ENCODE data around the gene ZPR1. TPM values are rescaled to one million over a fixed set of nuclear protein-coding genes. Genes with fewer than 3 reads are reported as not detected.

Gene ZPR1
- total and polyA plus RNA-seq, 4 donors = 9.4 to 56.1 (median 18.3) TPM

- peak overlapping the region; percentile 39 to 84 for H3K27ac ChIP-seq (ENCODE audit: low read depth in 1 of 2, low read length in 2 of 2)
- WGBS = 47% methylated on average over 53 of the region's 53 CpGs
- peak overlapping the region; percentile 39 to 53 for H3K9ac ChIP-seq (ENCODE audit: low read depth in 1 of 2, low read length in 2 of 2)
- TF ChIP-seq EGR1 (IDR thresholded peaks at IDR 0.05; ENCODE audit: low read depth in 2 of 2) (no peak), GABPA (IDR thresholded peaks at IDR 0.05 in 1 of 2, conservative IDR thresholded peaks at IDR 0.05 in 1 of 2) (no peak), HNF4G (IDR thresholded peaks at IDR 0.05) (no peak), CTCF (IDR thresholded peaks at IDR 0.05; ENCODE audit: low read depth, low read length, missing input control) (no peak), JUND (IDR thresholded peaks at IDR 0.05) (no peak), FOXA1 (IDR thresholded peaks at IDR 0.05) (no peak), ZBTB33 (IDR thresholded peaks at IDR 0.05) (no peak), RXRA (IDR thresholded peaks at IDR 0.05) (no peak), YY1 (IDR thresholded peaks at IDR 0.05) (no peak), REST (IDR thresholded peaks at IDR 0.05) (no peak), SP1 (IDR thresholded peaks at IDR 0.05) (no peak)
- peaks cover 2 to 10% (median 5%) of the 10 kb centered on the region in 4 donors for H3K36me3 ChIP-seq (ENCODE audit: control insufficient read depth in 4 of 4, insufficient read depth in 3 of 4, low read depth in 1 of 4, low read length in 3 of 4)
- peak overlapping the region; percentile 38 to 78 (median 42) for H3K4me3 ChIP-seq (ENCODE audit: low read depth in 1 of 3, low read length in 3 of 3)
- no peaks in the 10 kb centered on the region for H3K27me3 ChIP-seq (ENCODE audit: control insufficient read depth in 4 of 4, insufficient read depth in 4 of 4, low read length in 3 of 4)
- H3K9me3 ChIP-seq (ENCODE audit: control insufficient read depth in 4 of 4, low read length in 3 of 4) = no peaks in the 10 kb centered on the region
- no peak for DNase-seq (ENCODE audit: low spot score)
- peaks cover 0 to 64% (median 54%) of the 10 kb centered on the region in 4 donors for H3K4me1 ChIP-seq (ENCODE audit: control insufficient read depth in 4 of 4, insufficient read depth in 4 of 4, low read length in 3 of 4)
These were observed 2.6 kb upstream of the ZPR1 start for GRCh38 chr11:116790167-116791001.

GRCh38 chr11:116788975-116789374, 1.2 kb upstream of the ZPR1 start:
- TF ChIP-seq EGR1 (IDR thresholded peaks at IDR 0.05; ENCODE audit: low read depth in 2 of 2) = no peak
- no peak overlapping the region for H3K9ac ChIP-seq (ENCODE audit: low read depth in 1 of 2, low read length in 2 of 2)
- H3K27me3 ChIP-seq (ENCODE audit: control insufficient read depth in 4 of 4, insufficient read depth in 4 of 4, low read length in 3 of 4) = no peaks in the 10 kb centered on the region
- 50% methylated on average over 4 of the region's 4 CpGs for WGBS
- peak overlapping the region; percentile 42 to 78 (median 68) for H3K4me3 ChIP-seq (ENCODE audit: low read depth in 1 of 3, low read length in 3 of 3)
- H3K4me1 ChIP-seq (ENCODE audit: control insufficient read depth in 4 of 4, insufficient read depth in 4 of 4, low read length in 3 of 4) = peaks cover 0 to 64% (median 54%) of the 10 kb centered on the region in 4 donors
- H3K36me3 ChIP-seq (ENCODE audit: control insufficient read depth in 4 of 4, insufficient read depth in 3 of 4, low read depth in 1 of 4, low read length in 3 of 4) = peaks cover 9 to 24% (median 19%) of the 10 kb centered on the region in 4 donors
- H3K27ac ChIP-seq (ENCODE audit: low read depth in 1 of 2, low read length in 2 of 2) = peak overlapping the region in 1 of 2 donors; percentile 79
- DNase-seq (ENCODE audit: low spot score) = no peak
- H3K9me3 ChIP-seq (ENCODE audit: control insufficient read depth in 4 of 4, low read length in 3 of 4) = no peaks in the 10 kb centered on the region

Measured in liver (tissue), 9 donors.